Measurements from ENCODE around the gene TIAM2.

TIAM2 gene

GRCh38 chr6:155026022-155026705 is 31.0 kb downstream of the TIAM2 start:
- DNase-seq (ENCODE audit: low spot score), result no peak

GRCh38 chr6:155026706-155027045 is 31.6 kb downstream of the TIAM2 start:
- DNase-seq (ENCODE audit: low spot score), result no peak

GRCh38 chr6:155030148-155030720 is 35.1 kb downstream of the TIAM2 start:
- DNase-seq (ENCODE audit: low spot score), result no peak

GRCh38 chr6:155031091-155031490 is 36.0 kb downstream of the TIAM2 start:
- DNase-seq (ENCODE audit: low spot score), result no peak

GRCh38 chr6:155033021-155033791 is 38.1 kb downstream of the TIAM2 start:
- DNase-seq (ENCODE audit: low spot score), result no peak

- no peak for DNase-seq (ENCODE audit: low spot score)
Observed at GRCh38 chr6:155036907-155037306, 41.8 kb downstream of the TIAM2 start.

- DNase-seq (ENCODE audit: low spot score), result no peak
Observed at GRCh38 chr6:155038104-155038503, 43.0 kb downstream of the TIAM2 start.

GRCh38 chr6:155038527-155038926 is 43.4 kb downstream of the TIAM2 start:
- DNase-seq (ENCODE audit: low spot score), result no peak

GRCh38 chr6:155039618-155040017 is 44.5 kb downstream of the TIAM2 start:
- DNase-seq (ENCODE audit: low spot score), result no peak

GRCh38 chr6:155040154-155040553 is 45.0 kb downstream of the TIAM2 start:
- no peak for DNase-seq (ENCODE audit: low spot score)

- DNase-seq (ENCODE audit: low spot score), result no peak
Observed at GRCh38 chr6:155040901-155041650, 46.0 kb downstream of the TIAM2 start.

- DNase-seq (ENCODE audit: low spot score), result no peak
Observed at GRCh38 chr6:155041741-155042279, 46.7 kb downstream of the TIAM2 start.

GRCh38 chr6:155042983-155043382 is 47.9 kb downstream of the TIAM2 start:
- no peak for DNase-seq (ENCODE audit: low spot score)

- no peak for DNase-seq (ENCODE audit: low spot score)
Observed at GRCh38 chr6:155045561-155046404, 50.7 kb downstream of the TIAM2 start.

- no peak for DNase-seq (ENCODE audit: low spot score)
Observed at GRCh38 chr6:155047523-155047922, 52.4 kb downstream of the TIAM2 start.

- DNase-seq (ENCODE audit: low spot score), result no peak
Observed at GRCh38 chr6:155050311-155050710, 55.2 kb downstream of the TIAM2 start.

GRCh38 chr6:155054491-155055250 is 59.6 kb downstream of the TIAM2 start:
- DNase-seq (ENCODE audit: low spot score), result no peak

GRCh38 chr6:155055729-155056128 is 60.6 kb downstream of the TIAM2 start:
- DNase-seq (ENCODE audit: low spot score), result no peak

- no peak for DNase-seq (ENCODE audit: low spot score)
Observed at GRCh38 chr6:155056756-155057155, 61.6 kb downstream of the TIAM2 start.

GRCh38 chr6:155061381-155061780 is 66.3 kb downstream of the TIAM2 start:
- DNase-seq (ENCODE audit: low spot score), result no peak
